K562 (cell line): Measurements from ENCODE around the gene RUVBL2. TPM values are rescaled to one million over a fixed set of nuclear protein-coding genes. Genes with fewer than 3 reads are reported as not detected.

Experiments used
- BRD9 ChIP-seq: fragments of 450-650 bp; IDR thresholded peaks from 2 replicates; pipeline ENCODE4 v1.6.1; 2018; ENCODE audit warnings: low read depth; ENCODE audit not compliant: partially characterized antibody
- JUN ChIP-seq, 2 experiments: sonication (generic) in 1 of 2; formaldehyde crosslinking in 1 of 2; IDR thresholded peaks; 2 replicates each; pipeline versions ENCODE4 v1.6.1 to v1.8.0; 2012 to 2022; ENCODE audit warnings: borderline replicate concordance in 2 of 2, mild to moderate bottlenecking in 2 of 2, improper control_type of control experiment in 1 of 2, low read depth in 1 of 2, low read length in 1 of 2, missing genetic modification reagents in 1 of 2
- KAT7 ChIP-seq: sonication (generic); formaldehyde crosslinking; IDR thresholded peaks from 2 replicates; pipeline ENCODE4 v1.8.0; 2022; ENCODE audit warnings: missing genetic modification reagents, mild to moderate bottlenecking, borderline replicate concordance
- MCM3 ChIP-seq: fragments of 450-650 bp; IDR thresholded peaks from 2 replicates; pipeline ENCODE4 v1.6.1; 2016
- TSC22D4 ChIP-seq: fragments of 450-650 bp; IDR thresholded peaks from 2 replicates; pipeline ENCODE4 v1.6.1; 2016; ENCODE audit warnings: missing genetic modification characterization, missing biosample characterization, control low read depth
- ZEB2 ChIP-seq: fragments of 450-650 bp; IDR thresholded peaks from 2 replicates; pipeline ENCODE4 v1.6.1; 2016
- ZNF263 ChIP-seq: sonication (generic); formaldehyde crosslinking; IDR thresholded peaks from 2 replicates; pipeline ENCODE4 v1.8.0; 2022; ENCODE audit warnings: mild to moderate bottlenecking, missing genetic modification reagents, borderline replicate concordance
- polyA plus RNA-seq, 8 experiments: library from polyadenylated mRNA; depleted of rRNA in 4 of 8; stranded (reverse) in 5 of 8; unstranded in 3 of 8; fragments of >200 nt; fragmentation: Nextera tagmentation in 2 of 8; fragmentation: Illumina TruSeq in 1 of 8; extraction: Ambion mirVana in 2 of 8; extraction: Trizol in 1 of 8; gene quantifications; 2 replicates each; pipeline versions ENCODE4 v1.2.1 to v1.2.3, GENCODE V29; 2011 to 2014; ENCODE audit warnings: inconsistent platforms in 1 of 8, missing spikeins in 1 of 8
- total RNA-seq, 7 experiments: library from RNA; depleted of rRNA in 6 of 7; stranded (reverse); fragments of >200 nt in 6 of 7; fragmentation: Illumina TruSeq in 2 of 7; extraction: Trizol in 2 of 7; gene quantifications; 2 replicates each; pipeline versions ENCODE4 v1.2.1 to v1.2.3, GENCODE V29; 2011 to 2021; ENCODE audit warnings: low replicate concordance in 1 of 7
- TF ChIP-seq, protein P1 (sequence below): fragments of 250-450 bp; sonication (Bioruptor Pico); IDR thresholded peaks from 2 replicates; pipeline ENCODE4 v1.5.0; 2020; ENCODE audit warnings: mild to moderate bottlenecking
- TF ChIP-seq, protein P2 (sequence below), 2 experiments: IDR thresholded peaks; 2 replicates each; pipeline ENCODE4 v1.6.1; 2012; ENCODE audit warnings: improper control_type of control experiment in 2 of 2, low read depth in 2 of 2, low read length in 2 of 2, borderline replicate concordance in 1 of 2
- TF ChIP-seq, protein P3 (sequence below): fragments of 450-650 bp; conservative IDR thresholded peaks from 2 replicates; pipeline ENCODE4 v1.6.1; 2016; ENCODE audit warnings: missing genetic modification characterization, low read depth, mild to moderate bottlenecking, missing compliant biosample characterization, moderate library complexity
- TF ChIP-seq, protein P4 (sequence below): fragments of 150-350 bp; IDR thresholded peaks from 2 replicates; pipeline ENCODE4 v1.6.1; 2014; ENCODE audit warnings: low read depth, mild to moderate bottlenecking, low read length, borderline replicate concordance
- TF ChIP-seq, protein P5 (sequence below), 2 experiments: fragments of 450-650 bp; IDR thresholded peaks; 2 replicates each; pipeline ENCODE4 v1.6.1; 2018; ENCODE audit warnings: mild to moderate bottlenecking in 2 of 2, low read depth in 1 of 2; ENCODE audit not compliant: partially characterized antibody in 2 of 2

RUVBL2 gene
- total and polyA plus RNA-seq, 9 of the 15 experiments (the other 6 are each of a cell fraction or from before 2014, with no cell fraction given), result 71.4 to 453 (median 237) TPM

DNA sequence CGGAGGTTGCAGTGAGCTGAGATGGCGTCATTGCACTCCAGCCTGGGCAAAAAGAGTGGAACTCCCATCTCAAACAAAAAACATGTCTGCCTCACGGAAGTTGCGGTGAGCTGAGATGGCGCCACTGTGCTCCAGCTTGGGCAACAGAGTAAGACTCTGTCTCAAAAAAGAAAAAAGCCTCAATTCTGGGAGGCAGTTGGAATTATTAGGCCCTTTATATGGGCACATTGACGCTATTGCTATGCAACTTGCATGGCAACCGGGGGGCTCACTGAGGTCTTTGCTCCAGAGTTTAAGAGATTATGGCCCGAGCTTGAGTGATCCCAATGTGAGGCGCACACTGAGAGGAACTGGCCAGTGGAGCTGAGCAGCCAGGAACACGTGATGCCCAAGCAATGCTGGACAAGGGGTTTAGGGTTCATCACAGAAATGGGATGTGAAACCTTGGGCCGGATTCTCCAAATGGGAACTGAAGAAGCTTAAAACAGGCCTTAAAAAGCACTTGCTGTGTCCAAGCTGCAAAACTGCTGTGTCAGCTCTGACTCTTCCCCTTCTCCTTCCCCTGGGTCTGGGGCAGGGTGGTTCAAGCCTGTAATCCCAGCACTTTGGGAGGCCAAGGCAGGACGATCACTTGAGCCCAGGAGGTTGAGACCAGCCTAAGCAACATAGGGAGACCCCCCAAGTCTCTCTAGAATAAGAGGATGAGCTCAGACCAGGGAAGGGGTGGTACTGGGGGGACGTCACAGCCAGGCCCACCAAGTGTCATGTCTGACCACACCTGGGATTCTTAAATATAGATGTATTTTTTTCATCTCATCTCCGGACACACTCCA, 26.1 kb upstream of the RUVBL2 start (continued):
- no peak for TF ChIP-seq KAT7 (CRISPR knock-in tag)
- TF ChIP-seq, protein P1, sequence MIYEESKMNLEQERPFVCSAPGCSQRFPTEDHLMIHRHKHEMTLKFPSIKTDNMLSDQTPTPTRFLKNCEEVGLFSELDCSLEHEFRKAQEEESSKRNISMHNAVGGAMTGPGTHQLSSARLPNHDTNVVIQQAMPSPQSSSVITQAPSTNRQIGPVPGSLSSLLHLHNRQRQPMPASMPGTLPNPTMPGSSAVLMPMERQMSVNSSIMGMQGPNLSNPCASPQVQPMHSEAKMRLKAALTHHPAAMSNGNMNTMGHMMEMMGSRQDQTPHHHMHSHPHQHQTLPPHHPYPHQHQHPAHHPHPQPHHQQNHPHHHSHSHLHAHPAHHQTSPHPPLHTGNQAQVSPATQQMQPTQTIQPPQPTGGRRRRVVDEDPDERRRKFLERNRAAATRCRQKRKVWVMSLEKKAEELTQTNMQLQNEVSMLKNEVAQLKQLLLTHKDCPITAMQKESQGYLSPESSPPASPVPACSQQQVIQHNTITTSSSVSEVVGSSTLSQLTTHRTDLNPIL (CRISPR knock-in tag), result no peak
- no peak for TF ChIP-seq BRD9
- TF ChIP-seq, protein P2, sequence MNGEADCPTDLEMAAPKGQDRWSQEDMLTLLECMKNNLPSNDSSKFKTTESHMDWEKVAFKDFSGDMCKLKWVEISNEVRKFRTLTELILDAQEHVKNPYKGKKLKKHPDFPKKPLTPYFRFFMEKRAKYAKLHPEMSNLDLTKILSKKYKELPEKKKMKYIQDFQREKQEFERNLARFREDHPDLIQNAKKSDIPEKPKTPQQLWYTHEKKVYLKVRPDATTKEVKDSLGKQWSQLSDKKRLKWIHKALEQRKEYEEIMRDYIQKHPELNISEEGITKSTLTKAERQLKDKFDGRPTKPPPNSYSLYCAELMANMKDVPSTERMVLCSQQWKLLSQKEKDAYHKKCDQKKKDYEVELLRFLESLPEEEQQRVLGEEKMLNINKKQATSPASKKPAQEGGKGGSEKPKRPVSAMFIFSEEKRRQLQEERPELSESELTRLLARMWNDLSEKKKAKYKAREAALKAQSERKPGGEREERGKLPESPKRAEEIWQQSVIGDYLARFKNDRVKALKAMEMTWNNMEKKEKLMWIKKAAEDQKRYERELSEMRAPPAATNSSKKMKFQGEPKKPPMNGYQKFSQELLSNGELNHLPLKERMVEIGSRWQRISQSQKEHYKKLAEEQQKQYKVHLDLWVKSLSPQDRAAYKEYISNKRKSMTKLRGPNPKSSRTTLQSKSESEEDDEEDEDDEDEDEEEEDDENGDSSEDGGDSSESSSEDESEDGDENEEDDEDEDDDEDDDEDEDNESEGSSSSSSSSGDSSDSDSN (IDR thresholded peaks at IDR 0.05; ENCODE audit: borderline replicate concordance in 1 of 2, low read depth in 2 of 2, low read length in 2 of 2), result no peak
- TF ChIP-seq JUN (IDR thresholded peaks at IDR 0.05; ENCODE audit: borderline replicate concordance, low read depth, low read length), result no peak
- no peak for TF ChIP-seq JUN (CRISPR knock-in tag; IDR thresholded peaks at IDR 0.05; ENCODE audit: borderline replicate concordance)
- TF ChIP-seq, protein P3, sequence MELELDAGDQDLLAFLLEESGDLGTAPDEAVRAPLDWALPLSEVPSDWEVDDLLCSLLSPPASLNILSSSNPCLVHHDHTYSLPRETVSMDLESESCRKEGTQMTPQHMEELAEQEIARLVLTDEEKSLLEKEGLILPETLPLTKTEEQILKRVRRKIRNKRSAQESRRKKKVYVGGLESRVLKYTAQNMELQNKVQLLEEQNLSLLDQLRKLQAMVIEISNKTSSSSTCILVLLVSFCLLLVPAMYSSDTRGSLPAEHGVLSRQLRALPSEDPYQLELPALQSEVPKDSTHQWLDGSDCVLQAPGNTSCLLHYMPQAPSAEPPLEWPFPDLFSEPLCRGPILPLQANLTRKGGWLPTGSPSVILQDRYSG (tag), result no peak
- TF ChIP-seq, protein P4, sequence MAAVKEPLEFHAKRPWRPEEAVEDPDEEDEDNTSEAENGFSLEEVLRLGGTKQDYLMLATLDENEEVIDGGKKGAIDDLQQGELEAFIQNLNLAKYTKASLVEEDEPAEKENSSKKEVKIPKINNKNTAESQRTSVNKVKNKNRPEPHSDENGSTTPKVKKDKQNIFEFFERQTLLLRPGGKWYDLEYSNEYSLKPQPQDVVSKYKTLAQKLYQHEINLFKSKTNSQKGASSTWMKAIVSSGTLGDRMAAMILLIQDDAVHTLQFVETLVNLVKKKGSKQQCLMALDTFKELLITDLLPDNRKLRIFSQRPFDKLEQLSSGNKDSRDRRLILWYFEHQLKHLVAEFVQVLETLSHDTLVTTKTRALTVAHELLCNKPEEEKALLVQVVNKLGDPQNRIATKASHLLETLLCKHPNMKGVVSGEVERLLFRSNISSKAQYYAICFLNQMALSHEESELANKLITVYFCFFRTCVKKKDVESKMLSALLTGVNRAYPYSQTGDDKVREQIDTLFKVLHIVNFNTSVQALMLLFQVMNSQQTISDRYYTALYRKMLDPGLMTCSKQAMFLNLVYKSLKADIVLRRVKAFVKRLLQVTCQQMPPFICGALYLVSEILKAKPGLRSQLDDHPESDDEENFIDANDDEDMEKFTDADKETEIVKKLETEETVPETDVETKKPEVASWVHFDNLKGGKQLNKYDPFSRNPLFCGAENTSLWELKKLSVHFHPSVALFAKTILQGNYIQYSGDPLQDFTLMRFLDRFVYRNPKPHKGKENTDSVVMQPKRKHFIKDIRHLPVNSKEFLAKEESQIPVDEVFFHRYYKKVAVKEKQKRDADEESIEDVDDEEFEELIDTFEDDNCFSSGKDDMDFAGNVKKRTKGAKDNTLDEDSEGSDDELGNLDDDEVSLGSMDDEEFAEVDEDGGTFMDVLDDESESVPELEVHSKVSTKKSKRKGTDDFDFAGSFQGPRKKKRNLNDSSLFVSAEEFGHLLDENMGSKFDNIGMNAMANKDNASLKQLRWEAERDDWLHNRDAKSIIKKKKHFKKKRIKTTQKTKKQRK, result no peak
- TF ChIP-seq TSC22D4 (tag), result no peak
- TF ChIP-seq, protein P5, sequence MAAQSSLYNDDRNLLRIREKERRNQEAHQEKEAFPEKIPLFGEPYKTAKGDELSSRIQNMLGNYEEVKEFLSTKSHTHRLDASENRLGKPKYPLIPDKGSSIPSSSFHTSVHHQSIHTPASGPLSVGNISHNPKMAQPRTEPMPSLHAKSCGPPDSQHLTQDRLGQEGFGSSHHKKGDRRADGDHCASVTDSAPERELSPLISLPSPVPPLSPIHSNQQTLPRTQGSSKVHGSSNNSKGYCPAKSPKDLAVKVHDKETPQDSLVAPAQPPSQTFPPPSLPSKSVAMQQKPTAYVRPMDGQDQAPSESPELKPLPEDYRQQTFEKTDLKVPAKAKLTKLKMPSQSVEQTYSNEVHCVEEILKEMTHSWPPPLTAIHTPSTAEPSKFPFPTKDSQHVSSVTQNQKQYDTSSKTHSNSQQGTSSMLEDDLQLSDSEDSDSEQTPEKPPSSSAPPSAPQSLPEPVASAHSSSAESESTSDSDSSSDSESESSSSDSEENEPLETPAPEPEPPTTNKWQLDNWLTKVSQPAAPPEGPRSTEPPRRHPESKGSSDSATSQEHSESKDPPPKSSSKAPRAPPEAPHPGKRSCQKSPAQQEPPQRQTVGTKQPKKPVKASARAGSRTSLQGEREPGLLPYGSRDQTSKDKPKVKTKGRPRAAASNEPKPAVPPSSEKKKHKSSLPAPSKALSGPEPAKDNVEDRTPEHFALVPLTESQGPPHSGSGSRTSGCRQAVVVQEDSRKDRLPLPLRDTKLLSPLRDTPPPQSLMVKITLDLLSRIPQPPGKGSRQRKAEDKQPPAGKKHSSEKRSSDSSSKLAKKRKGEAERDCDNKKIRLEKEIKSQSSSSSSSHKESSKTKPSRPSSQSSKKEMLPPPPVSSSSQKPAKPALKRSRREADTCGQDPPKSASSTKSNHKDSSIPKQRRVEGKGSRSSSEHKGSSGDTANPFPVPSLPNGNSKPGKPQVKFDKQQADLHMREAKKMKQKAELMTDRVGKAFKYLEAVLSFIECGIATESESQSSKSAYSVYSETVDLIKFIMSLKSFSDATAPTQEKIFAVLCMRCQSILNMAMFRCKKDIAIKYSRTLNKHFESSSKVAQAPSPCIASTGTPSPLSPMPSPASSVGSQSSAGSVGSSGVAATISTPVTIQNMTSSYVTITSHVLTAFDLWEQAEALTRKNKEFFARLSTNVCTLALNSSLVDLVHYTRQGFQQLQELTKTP (IDR thresholded peaks at IDR 0.05; ENCODE audit: low read depth in 1 of 2, partially characterized antibody in 2 of 2), result peak in 1 of 2 experiments; percentile 35
- no peak for TF ChIP-seq MCM3
- 0 out of 2 replicates have a peak, but pooled peaks have one; percentile 65 for TF ChIP-seq ZNF263 (CRISPR knock-in tag)
- TF ChIP-seq ZEB2, result no peak
